H1 (cell line): ENCODE measurements around the gene RAPGEF6. TPM values are rescaled to one million over a fixed set of nuclear protein-coding genes. Genes with fewer than 3 reads are reported as not detected.
A peak's percentile ranks its signal among the peaks of the same experiment; 100 is the strongest.

ENCODE experiments used
- ATF3 ChIP-seq: IDR thresholded peaks from 2 replicates; pipeline ENCODE4 v1.6.1; 2011; ENCODE audit warnings: low read depth, mild to moderate bottlenecking, low read length; ENCODE audit not compliant: insufficient read depth
- CTBP2 ChIP-seq: IDR thresholded peaks from 2 replicates; pipeline ENCODE4 v1.7.0; 2011; ENCODE audit warnings: borderline replicate concordance, mild to moderate bottlenecking, moderate library complexity, mixed read lengths, low read length; ENCODE audit not compliant: insufficient read depth, insufficient read length
- MAFK ChIP-seq: IDR thresholded peaks from 2 replicates; pipeline ENCODE4 v1.6.1; 2012; ENCODE audit warnings: low read depth, mild to moderate bottlenecking, improper control_type of control experiment, low read length
- SP2 ChIP-seq: IDR thresholded peaks from 2 replicates; pipeline ENCODE4 v1.6.1; 2012; ENCODE audit warnings: mild to moderate bottlenecking, low read length, inconsistent platforms
- polyA plus RNA-seq, 7 experiments: library from polyadenylated mRNA; depleted of rRNA in 3 of 7; stranded (reverse) in 5 of 7; unstranded in 2 of 7; fragments of >200 nt in 5 of 7; fragments of 200-250 nt in 2 of 7; gene quantifications; 1 replicate in 5 of 7; 2 replicates in 1 of 7; 4 replicates in 1 of 7; pipeline versions ENCODE4 v1.2.1 to v1.2.3, GENCODE V29; 2011 to 2013; ENCODE audit warnings: missing spikeins in 2 of 7, mixed read lengths in 2 of 7
- total RNA-seq: library from RNA; stranded (reverse); fragmentation: NEBNext Ultra II Directional; extraction: Animal tissue kit (Norgen Biotek cat#: 25700); gene quantifications from 2 replicates; pipeline ENCODE4 v1.2.1, GENCODE V29; 2021
- TF ChIP-seq, protein P1 (sequence below), 3 experiments: IDR thresholded peaks; 1 replicate in 2 of 3; 2 replicates in 1 of 3; pipeline versions ENCODE4 v1.5.1 to v1.6.1; 2011; ENCODE audit warnings: low read length in 3 of 3, mild to moderate bottlenecking in 3 of 3, inconsistent platforms in 2 of 3, low read depth in 1 of 3, moderate library complexity in 1 of 3; ENCODE audit not compliant: insufficient read depth in 1 of 3; ENCODE audit errors: control extremely low read depth in 1 of 3
- TF ChIP-seq, protein P2 (sequence below): IDR thresholded peaks from 2 replicates; pipeline ENCODE4 v1.6.1; 2011; ENCODE audit warnings: low read length, improper control_type of control experiment

RAPGEF6 gene
- total and polyA plus RNA-seq, 2 of the 8 experiments (the other 6 are each of a cell fraction or from before 2014, with no cell fraction given): 4.8 to 20.0 TPM

DNA sequence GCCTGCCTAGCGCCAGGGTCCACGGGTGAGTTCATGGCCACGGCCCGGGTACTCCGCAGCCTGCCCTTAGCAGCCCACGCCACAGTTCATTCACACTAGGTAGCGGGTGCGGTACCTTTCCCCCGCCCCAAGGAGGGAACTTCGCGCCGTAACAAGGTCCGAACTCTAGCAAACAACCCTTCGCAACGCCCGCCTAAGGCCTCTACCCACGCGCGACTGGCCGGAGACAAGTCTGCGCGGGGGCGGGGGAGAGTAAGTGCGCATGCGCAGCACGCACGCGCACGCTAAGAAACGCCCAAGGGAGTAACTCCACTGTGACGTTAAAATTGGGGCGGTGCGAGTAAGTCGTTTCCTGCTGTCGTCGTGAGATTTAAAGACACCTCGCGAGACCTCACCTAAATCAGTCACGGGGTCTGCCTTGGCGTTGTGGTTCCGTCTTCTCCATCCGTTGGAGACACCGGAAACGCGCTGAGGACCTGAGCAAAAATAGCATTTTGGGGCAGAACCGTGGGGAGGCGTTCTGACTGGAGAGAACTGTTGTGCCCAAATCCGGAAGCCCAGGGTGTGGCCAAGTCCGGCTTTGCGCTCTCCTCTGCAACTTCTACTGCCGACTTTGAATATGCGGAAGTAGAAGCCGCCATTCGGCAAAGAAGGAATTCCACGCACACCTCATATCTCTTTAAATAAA is at the start of gene RAPGEF6 (continued):
- TF ChIP-seq ATF3 (no peak), MAFK (no peak), CTBP2 (no peak), SP2 (no peak)
- TF ChIP-seq, protein P1, sequence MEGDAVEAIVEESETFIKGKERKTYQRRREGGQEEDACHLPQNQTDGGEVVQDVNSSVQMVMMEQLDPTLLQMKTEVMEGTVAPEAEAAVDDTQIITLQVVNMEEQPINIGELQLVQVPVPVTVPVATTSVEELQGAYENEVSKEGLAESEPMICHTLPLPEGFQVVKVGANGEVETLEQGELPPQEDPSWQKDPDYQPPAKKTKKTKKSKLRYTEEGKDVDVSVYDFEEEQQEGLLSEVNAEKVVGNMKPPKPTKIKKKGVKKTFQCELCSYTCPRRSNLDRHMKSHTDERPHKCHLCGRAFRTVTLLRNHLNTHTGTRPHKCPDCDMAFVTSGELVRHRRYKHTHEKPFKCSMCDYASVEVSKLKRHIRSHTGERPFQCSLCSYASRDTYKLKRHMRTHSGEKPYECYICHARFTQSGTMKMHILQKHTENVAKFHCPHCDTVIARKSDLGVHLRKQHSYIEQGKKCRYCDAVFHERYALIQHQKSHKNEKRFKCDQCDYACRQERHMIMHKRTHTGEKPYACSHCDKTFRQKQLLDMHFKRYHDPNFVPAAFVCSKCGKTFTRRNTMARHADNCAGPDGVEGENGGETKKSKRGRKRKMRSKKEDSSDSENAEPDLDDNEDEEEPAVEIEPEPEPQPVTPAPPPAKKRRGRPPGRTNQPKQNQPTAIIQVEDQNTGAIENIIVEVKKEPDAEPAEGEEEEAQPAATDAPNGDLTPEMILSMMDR (IDR thresholded peaks at IDR 0.05; ENCODE audit: control extremely low read depth in 1 of 3, insufficient read depth in 1 of 3, low read depth in 1 of 3, low read length in 3 of 3): no peak
- TF ChIP-seq, protein P2, sequence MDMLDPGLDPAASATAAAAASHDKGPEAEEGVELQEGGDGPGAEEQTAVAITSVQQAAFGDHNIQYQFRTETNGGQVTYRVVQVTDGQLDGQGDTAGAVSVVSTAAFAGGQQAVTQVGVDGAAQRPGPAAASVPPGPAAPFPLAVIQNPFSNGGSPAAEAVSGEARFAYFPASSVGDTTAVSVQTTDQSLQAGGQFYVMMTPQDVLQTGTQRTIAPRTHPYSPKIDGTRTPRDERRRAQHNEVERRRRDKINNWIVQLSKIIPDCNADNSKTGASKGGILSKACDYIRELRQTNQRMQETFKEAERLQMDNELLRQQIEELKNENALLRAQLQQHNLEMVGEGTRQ: peak; percentile 71; the same call in 1 of the 2 replicates
